ENCODE results near the gene LGALSL.

DNA sequence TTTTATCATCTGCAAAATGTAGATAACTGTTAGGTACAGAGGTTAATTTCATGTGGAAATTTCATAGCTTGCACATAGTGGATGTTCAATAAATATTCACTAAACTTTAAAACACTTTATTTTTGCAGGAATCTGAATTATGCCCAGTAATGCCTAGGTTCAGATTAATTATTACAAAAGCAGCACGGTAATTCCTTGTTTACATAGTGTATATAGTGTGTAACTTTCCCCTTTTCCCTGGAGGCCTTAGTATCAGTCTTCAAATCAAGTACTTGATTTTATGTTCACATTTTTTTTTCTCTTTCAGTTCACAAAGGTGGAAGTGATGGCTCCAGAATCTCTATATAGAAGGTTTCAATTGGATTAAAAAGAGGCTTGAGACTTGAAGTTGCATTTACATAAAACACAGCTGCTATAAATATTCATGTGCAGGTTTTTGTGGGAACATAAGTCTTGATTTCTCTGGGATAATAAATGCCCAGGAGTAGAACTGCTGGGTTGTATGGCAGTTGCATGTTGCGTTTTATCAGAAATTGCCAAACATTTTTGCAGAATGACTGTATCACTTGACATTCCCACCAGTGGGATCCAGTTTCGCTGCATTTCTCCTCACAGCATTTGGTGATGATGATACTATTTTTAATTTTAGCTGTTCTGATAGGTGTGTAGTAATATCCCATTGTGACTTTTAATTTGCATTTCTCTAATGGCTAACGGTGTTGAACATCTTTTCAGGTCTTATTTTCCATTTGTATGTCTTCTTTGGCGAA, 27.6 kb upstream of the LGALSL start:
- no peak for TF ChIP-seq POLR2A (IDR thresholded peaks at IDR 0.05)
- TF ChIP-seq, protein P1, sequence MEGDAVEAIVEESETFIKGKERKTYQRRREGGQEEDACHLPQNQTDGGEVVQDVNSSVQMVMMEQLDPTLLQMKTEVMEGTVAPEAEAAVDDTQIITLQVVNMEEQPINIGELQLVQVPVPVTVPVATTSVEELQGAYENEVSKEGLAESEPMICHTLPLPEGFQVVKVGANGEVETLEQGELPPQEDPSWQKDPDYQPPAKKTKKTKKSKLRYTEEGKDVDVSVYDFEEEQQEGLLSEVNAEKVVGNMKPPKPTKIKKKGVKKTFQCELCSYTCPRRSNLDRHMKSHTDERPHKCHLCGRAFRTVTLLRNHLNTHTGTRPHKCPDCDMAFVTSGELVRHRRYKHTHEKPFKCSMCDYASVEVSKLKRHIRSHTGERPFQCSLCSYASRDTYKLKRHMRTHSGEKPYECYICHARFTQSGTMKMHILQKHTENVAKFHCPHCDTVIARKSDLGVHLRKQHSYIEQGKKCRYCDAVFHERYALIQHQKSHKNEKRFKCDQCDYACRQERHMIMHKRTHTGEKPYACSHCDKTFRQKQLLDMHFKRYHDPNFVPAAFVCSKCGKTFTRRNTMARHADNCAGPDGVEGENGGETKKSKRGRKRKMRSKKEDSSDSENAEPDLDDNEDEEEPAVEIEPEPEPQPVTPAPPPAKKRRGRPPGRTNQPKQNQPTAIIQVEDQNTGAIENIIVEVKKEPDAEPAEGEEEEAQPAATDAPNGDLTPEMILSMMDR (IDR thresholded peaks at IDR 0.05): no peak

All from esophagus squamous epithelium (tissue), 4 donors.